Hepatic stellate cell (primary cell): ENCODE results near the gene TNN.
"Not testable (repeated sequence)": the region's sequence is repeated elsewhere in the genome, so short reads cannot be mapped to it uniquely, and the experiment has no call there.

Experiments used
- DNase-seq: peaks from one replicate; pipeline ENCODE4 v3.0.0; 2011; ENCODE audit warnings: low spot score

The TNN gene, protein sequence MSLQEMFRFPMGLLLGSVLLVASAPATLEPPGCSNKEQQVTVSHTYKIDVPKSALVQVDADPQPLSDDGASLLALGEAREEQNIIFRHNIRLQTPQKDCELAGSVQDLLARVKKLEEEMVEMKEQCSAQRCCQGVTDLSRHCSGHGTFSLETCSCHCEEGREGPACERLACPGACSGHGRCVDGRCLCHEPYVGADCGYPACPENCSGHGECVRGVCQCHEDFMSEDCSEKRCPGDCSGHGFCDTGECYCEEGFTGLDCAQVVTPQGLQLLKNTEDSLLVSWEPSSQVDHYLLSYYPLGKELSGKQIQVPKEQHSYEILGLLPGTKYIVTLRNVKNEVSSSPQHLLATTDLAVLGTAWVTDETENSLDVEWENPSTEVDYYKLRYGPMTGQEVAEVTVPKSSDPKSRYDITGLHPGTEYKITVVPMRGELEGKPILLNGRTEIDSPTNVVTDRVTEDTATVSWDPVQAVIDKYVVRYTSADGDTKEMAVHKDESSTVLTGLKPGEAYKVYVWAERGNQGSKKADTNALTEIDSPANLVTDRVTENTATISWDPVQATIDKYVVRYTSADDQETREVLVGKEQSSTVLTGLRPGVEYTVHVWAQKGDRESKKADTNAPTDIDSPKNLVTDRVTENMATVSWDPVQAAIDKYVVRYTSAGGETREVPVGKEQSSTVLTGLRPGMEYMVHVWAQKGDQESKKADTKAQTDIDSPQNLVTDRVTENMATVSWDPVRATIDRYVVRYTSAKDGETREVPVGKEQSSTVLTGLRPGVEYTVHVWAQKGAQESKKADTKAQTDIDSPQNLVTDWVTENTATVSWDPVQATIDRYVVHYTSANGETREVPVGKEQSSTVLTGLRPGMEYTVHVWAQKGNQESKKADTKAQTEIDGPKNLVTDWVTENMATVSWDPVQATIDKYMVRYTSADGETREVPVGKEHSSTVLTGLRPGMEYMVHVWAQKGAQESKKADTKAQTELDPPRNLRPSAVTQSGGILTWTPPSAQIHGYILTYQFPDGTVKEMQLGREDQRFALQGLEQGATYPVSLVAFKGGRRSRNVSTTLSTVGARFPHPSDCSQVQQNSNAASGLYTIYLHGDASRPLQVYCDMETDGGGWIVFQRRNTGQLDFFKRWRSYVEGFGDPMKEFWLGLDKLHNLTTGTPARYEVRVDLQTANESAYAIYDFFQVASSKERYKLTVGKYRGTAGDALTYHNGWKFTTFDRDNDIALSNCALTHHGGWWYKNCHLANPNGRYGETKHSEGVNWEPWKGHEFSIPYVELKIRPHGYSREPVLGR (N-terminal part only)

DNA sequence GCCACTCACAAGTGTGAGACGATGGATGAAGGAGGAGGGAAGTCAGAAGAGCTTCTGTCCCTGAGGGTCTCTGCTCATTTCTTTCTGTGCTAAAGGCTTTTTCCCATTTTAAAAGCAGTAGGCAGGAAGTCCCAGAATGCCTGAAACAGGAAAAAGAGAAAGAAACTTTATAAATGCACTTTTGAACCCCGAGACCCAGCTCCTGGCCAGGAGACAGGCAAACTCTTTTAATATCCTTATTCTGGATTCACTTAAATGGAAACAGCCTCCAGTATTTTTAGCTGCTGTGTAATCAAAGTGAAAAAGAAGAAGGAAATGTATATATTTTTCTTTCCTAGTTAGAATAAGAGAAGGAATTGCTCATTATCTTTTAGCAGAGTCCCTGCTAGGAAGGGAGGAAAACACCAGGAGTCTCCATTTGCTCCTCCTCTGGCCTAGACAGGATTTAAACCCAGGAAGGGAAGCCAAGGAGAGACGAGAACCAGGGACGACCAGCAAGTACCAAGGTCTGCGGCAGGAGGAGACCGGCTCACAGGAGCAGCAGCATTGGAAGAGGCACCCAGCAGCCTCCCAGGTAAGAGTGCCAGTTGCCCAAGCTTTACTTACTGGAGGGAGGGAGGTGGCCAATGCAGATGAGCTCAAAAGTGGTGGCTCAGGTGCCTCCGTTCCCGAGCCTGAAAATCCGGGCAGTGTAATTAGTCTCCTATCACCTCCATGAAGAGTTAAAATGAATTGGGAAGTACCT is at the start of gene TNN:
Gene TNN (plus strand): TSS at position 472 of the 745 bp plus-strand sequence. CDS start 9,586 bp downstream, outside the sequence.
- no peak for DNase-seq

DNA sequence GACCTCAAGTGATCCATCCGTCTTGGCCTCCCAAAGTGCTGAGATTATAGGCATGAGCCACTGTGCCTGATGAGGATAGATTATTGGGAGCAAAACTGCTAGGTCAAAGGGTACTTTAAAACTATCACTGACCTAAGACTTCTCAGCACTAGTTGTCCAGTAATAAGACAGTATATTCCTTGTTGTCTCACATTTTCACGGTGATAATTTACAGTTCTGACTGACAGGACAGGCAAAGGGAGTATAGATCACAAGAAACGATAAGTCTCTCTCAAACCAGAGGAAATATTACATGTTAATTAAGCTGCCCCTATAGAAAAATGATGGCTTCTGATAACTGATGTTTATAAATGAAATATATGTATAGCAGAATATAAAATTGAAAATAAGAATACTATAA is 48.1 kb upstream of the TNN start:
- no peak for DNase-seq

DNA sequence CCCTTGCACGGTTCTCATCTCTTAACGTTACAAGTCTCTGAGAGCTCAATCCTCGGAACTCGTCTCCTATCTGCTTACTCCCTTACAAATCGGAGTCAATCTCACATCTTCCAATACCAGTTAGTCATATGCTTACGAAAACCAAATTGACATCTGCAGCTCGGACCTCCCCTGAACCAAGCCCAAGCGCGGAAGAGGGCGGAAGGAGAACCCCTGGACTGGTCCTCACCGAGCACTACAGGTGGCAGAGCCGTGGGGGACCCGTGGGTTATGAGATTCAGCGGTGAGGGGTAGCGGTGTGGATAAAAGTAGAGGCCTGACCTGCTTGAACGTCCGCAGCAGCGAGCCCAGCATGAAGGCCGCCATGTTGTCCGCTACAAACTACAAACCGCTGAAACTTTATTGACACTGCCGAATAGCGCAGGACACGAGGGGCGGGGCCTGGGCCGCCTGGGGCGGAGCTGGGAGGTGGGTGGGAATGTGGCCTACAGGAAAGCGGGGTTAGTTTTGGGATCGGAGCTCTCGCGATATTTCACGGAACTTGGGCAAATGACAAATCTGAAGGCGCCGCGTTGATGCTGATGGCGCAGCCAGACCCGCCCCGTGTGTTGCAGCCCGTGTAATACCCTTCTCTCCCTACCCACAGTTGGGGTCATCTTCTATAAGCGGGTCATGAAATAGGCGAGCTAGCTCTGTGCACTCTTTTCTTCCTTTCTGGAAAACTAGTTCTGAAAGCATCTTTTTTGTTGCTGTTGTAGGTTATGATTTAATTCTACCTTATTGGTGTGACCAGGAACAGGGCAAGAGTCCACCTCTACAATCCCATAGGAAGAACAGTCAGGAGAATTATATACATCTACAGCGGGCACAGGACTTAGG is 44.4 kb upstream of the TNN start, which contains the start of gene MRPS14:
Gene MRPS14 (minus strand): TSS at position 383 of the 879 bp plus-strand sequence. CDS start 17 bp downstream, at position 366.
- peak; percentile 85 for DNase-seq

DNA sequence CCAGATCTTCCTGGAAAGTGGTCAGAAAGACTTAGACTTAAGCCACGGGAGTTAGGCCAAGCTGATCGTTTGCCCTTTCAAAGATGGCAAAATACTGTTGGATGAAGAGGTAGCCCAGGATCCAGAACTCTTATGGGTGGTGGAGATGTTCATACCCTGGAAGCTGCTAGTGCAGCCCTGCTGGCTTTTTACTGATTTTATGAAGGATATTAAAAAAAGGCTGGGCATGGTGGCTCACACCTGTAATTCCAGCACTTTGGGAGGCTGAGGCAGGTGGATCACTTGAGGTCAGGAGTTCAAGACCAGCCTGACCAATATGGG is 43.8 kb upstream of the TNN start:
- not testable (repeated sequence) for DNase-seq

DNA sequence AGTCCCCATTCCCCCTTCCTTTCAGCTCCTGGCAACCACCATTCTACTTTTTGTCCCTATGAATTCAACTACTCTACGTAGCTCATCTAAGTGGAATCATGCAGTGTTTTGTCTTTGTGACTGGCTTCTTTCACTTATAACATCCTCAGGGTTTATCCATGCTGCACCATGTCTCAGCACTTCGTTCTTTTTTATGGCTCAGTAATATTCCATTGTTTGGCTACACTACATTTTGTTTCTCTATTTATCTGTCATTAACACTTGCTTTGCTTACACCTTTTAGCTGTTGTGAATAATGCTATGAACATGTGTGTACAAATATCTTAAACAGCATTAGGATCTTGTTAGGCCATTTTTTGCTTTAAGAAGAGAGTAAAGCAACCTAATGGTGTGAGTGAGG is 42.9 kb upstream of the TNN start:
- DNase-seq: no peak

DNA sequence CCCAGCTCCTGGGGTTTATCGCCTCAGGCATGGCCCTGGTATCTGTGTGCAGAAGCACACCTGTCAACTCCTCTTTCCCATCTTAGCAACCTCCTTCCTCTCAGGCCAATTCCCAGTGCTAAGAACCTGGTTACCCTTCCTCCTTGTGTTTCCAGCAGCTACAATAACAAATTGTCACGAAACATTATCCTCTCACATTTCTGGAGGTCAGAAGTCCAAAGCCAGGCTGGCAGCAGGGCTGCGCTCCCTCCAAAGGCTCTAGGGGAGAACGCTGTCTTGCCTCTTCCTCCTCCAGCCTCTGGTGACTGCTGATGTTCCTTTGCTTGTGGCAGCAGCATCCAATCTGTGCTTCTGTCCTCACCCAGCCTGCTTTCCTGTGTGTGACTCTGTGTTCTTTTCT is 33.7 kb upstream of the TNN start:
- DNase-seq: no peak

DNA sequence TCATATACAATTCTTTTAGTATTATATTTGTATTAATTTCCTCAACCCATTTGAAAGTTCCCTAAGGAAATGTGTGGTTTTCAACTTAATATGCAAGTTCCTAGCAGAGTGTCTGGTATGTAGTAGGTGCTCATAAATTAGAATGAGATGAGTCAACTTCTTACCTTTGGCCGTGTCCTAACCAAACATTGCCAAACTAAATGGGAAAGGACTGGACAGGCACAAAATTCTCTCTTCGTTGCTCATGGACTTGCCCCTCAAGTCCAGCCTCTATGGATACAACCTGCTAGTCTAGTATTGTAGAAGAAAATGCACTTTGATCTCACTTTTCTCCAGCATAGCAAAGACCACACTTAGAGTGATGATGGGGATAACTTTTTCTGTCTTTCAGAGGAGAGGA is 32.9 kb upstream of the TNN start:
- DNase-seq: no peak

DNA sequence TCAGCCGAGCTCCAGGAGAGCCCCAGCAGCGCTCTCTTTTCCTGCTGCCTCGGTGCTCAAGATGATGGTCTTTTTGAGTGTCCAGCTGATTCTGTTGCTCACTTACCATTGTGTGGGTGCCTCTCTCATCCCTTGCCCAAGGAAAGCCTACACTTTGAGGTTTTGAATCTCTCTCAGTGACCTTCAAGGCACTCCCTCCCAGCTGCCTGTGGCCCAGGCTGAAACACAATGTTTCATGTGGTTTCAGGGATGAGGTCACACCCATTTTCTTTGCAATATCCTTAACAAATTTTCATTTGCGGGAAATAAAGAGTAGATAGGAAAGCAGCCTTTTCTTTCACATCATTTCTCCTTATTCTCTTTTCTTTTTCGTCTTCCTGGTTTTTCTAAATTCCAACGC is 31.8 kb upstream of the TNN start:
- DNase-seq: no peak

DNA sequence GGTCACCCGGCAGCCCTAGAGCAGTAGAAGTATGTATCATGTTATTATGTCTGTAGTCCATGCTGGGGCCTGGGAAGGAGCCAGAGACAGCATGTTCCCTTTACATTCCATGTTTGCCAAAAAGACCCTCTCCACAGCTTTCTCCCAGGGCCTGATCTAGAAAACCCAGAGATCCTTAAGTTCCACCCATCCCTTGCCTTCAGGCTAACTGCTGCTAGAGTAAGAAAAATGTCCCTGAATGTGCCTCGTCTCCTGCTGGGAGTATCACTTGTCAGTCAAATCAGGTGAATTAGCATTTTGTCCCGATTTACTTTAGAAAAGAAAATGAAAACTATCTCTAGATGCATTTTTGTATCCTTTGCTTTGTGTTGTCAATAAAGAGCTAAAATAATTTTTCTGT is 31.2 kb upstream of the TNN start:
- DNase-seq: no peak

DNA sequence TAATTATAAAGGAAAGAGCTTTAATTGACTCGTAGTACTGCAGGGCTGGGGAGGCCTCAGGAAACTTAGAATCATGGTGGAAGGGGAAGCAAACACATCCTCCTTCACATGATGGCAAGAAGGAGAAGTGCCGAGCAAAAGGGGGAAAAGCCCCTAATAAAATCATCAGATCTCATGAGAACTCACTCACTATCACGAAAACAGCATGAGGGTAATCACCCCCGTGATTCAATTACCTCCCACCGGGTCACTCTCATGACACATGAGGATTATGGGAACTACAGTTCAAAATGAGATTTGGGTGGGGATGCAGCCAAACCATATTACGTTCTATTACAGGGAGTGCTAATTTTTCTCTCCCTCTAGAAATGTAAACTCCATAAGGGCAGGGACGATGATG is 30.2 kb upstream of the TNN start:
- DNase-seq: no peak

DNA sequence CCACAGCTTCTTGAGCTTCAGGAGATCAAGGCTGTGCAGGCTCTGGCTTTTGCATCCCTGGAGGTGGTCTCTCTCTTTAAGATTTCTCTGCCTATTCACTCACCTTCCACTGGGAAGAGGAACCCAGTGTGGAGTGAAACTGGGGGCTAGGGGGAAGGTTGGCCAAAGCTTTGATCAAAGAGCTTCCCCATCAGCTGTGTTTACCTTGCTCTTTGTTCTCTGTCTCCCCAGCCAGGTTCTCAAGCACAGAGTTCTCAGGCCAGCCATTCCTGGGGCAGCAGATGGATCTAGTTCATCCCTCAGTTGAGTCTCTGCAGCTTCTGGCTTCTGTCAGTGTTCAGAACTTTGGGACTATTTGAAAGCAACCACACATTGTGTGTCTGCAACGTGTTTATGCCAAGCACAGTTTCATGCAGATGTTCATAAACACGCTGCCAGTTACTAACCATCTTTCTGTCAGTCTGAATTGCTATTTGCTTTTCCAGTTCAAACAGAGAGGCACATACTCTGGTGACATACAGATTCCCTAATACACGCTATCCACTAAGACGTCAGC is 27.2 kb upstream of the TNN start:
- no peak for DNase-seq

DNA sequence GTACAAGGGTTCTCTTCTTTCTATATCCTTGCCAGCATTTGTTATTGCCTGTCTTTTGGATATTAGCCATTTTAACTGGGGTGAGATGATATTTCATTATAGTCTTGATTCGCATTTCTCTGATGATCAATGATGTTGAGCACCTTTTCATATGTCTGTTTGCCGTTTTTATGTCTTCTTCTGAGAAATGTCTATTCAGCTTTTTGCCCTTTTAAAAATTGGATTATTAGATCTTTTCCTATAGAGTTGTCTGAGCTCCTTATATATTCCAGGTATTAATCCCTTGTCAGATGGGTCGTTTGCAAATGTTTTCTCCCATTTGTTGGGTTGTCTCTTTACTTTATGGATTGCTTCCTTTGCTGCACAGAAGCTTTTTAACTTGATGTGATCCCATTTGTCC is 25.0 kb upstream of the TNN start:
- no peak for DNase-seq

DNA sequence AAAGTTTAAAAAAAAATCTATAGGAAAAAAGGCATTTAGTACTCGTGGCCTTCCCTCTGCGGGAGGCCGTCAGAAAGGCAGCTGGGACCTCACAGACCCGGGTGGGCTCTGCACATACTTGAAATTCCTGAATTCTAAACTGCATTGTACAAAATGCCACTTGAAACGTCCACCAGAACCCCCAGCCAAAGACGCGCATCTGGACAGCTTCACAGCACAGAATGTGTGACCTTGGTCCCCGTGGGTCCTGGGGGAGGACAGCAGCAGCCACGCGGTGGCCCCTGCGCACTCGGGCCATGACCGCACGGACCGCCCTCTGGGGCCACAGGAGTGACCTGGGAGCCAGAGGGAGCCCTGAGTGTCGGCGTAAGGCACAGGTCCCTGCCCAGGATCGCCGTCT is 23.8 kb upstream of the TNN start:
- DNase-seq: no peak

DNA sequence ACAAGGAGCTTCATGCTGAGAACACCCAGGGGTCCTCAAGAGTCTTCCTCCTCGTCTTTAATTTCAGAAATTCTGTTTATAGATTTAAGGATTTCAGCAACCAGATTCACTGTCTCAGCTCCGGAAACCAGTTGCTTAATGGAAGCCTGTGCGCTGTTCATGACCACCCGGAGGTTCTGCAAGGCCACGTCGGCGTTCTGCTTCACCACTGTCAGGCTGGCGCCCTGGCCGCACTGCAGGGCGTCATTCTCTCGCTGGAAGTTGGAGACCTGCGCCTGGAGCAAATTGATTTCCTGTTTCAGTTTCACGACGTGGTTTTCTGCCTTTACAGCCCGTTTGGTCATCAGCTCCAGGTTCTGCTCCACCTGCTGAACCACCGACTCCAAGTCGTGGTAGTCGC is 23.0 kb upstream of the TNN start:
- not testable (repeated sequence) for DNase-seq

DNA sequence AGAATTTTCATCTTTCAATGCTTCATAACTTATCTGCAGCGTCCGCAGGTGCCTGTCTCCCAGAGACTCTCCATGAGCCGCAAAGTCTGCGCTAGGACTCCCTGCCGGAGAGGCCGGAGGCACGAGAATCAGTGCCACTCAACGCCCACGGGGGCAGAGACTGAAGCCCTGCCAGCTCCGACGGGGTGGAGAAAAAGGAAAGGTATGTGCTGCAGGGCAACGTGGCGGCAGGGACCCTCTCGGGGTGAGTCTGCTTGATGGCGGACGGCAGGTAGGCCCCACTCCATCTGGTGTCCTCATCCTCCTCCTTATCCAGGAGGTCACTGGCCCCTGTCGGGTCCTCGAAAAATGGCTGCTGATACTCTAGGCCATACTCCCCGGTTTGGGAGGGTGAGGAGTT is 22.5 kb upstream of the TNN start:
- DNase-seq: no peak

DNA sequence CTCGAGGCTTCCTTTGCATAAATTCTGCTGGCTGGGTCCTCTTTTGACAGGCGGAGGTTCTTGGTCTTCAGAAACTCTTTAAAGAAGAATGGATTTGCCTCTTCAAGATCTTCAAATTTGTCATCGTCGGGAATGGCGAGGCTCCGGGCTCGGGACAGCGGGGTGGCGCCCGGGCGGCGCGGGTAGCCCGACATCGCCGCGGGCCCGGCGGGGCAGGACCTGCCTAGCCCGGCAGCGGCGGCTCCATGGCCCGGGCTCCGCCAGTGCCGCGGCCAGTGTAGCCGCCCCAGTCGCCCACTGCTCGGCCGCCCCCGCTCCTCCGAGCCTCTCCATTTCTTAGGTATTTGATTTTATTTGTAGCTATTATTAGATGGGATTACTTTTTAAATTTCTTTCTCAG is 22.1 kb upstream of the TNN start:
- DNase-seq: no peak

DNA sequence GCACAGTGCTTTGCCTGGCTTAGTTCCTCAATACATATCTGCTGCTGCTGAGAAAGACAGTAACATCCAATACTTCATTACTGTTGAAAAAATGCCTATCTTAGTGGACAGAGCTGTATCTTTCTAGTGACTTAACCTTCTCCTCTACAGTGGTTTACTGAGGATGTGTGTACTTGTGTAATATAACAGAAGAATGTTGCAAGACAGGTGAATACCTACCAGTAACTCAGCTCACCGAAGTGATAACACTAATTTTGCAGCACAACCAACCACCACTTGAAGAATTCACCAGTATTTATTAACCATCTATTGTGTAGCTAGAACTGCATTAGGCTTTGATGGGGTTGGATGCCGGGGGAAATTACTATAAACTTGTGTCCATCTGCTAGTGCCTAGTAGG is 16.6 kb upstream of the TNN start:
- DNase-seq: no peak

DNA sequence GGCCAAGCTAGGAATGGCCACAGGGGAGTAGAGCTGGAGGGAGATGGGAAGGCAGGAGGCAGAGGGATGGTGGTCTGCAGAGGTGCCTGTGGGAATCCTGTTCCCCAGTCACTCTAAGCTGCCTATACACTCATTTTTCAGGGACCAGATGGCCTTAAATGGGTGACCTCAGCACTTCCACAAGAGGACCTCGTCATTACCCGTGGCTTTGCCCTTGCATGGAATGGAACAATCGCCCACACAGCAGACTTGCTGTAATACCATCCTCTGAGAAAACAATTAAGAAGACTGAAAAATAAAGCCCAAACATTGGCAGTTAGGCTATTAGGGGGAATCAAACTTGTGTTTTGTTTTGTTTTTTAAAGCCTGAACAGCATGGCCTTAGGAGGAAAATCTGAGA is 12.9 kb upstream of the TNN start:
- no peak for DNase-seq

DNA sequence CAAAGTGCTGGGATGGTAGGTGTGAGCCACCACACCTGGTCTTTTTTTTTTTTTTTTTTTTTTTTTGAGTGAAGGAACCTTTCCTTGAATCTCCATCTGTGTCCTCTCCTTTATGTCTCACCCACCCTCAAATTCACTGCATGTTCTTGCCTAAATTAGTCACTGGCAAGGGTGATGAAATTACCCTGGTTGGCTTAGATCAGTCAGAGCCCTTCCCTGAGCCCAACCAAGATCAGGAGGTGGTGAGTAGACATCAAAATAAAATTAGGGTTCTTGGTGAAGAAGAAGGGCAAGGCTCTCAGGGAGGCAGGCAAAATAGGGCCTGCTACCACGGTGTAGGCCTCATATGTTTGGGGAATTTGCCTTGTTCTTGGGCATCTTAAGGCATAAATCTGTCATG is 5.3 kb upstream of the TNN start:
- DNase-seq: no peak

DNA sequence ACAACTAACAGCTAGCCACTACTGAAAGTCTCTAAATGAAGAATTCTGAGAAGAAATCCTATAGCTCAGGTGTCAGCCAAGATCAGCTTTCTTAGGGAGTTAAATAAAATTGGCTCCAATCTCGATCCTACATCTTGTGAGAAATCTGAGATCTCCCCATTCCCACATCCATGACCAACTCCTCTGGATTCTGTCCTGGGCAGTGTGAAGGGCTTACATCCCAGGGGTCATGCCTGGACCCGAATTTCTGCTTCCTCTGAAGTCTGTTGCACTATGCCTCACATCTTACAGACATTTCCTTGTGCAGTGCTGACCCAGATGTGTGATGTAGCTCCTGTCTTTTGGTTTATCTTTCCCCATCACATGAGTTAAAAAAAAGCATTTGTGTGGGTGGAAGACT is 4.8 kb upstream of the TNN start:
- no peak for DNase-seq
